Upper lobe of left lung (tissue), 4 donors: ENCODE results near the gene TACC2.
"Not testable (repeated sequence)": the region's sequence is repeated elsewhere in the genome, so short reads cannot be mapped to it uniquely, and the experiment has no call there.

Experiments
- CTCF ChIP-seq, 6 experiments: fragments of 450-650 bp in 4 of 6; fragments of 200-600 bp in 2 of 6; sonication (generic) in 2 of 6; IDR thresholded peaks; one replicate each; pipeline ENCODE4 v1.5.1; 2016 to 2019; ENCODE audit warnings: antibody characterized with exemption in 6 of 6
- EP300 ChIP-seq, 4 donors: sonication (generic); formaldehyde crosslinking; IDR thresholded peaks; one replicate each; pipeline ENCODE4 v1.5.1; 2017; ENCODE audit warnings: antibody characterized with exemption in 4 of 4, control low read depth in 2 of 4
- POLR2AphosphoS5 ChIP-seq, 2 donors: sonication (generic); formaldehyde crosslinking; IDR thresholded peaks; one replicate each; pipeline ENCODE4 v1.5.1; 2017; ENCODE audit warnings: antibody characterized with exemption in 2 of 2

- not testable (repeated sequence) for TF ChIP-seq CTCF, POLR2AphosphoS5, EP300 (IDR thresholded peaks at IDR 0.05)
Observed at GRCh38 chr10:122066337-122066939, 77.5 kb downstream of the TACC2 start.
